Motor neuron (in vitro differentiated cells): ENCODE results near the gene SCAF1. TPM values are rescaled to one million over a fixed set of nuclear protein-coding genes. Genes with fewer than 3 reads are reported as not detected.

ENCODE experiments used
- ATAC-seq, 8 experiments: fragments of 200-7000 bp; cut with Tn5 transposase; replicated peaks in 6 of 8; 2 replicates each; pipeline ENCODE4 v1.8.0; 2021; ENCODE audit warnings: mild to moderate bottlenecking in 8 of 8, moderate library complexity in 8 of 8
- H3K27ac ChIP-seq, 2 donors: fragments of 250-450 bp; sonication (Bioruptor Pico); 2 replicates each; pipeline ENCODE4 v1.9.0; 2021; ENCODE audit warnings: antibody characterized with exemption in 2 of 2, mild to moderate bottlenecking in 2 of 2, moderate library complexity in 1 of 2
- H3K4me1 ChIP-seq, 2 donors: fragments of 250-450 bp; sonication (Bioruptor Pico); replicated peaks in 1 of 2; 2 replicates each; pipeline ENCODE4 v1.6.1; 2021; ENCODE audit warnings: antibody characterized with exemption in 2 of 2, mild to moderate bottlenecking in 2 of 2, moderate library complexity in 1 of 2
- H3K4me3 ChIP-seq, 5 donors: fragments of 250-450 bp; sonication (Bioruptor Pico); 2 replicates each; pipeline ENCODE4 v1.9.0; 2021; ENCODE audit warnings: antibody characterized with exemption in 5 of 5, mild to moderate bottlenecking in 5 of 5, moderate library complexity in 4 of 5
- WGBS, 10 experiments: fragments of 450-650 bp; shearing (Covaris generic); methylation state at CpG; one replicate each; pipeline ENCODE4 v1.0.0; 2022; 5-methylcytosine and 5-hydroxymethylcytosine counted together
- in situ Hi-C, 9 experiments: fragments of 400-800 bp; cut with MboI; loops; one replicate each; pipeline ENCODE4 v1.15.0; 2021; ENCODE audit warnings: low sequenced_read_pairs in 9 of 9, low pct_unique_long_range_greater_than_20kb in 2 of 9; ENCODE audit not compliant: unreplicated experiment in 9 of 9
- total RNA-seq, 8 experiments: library from RNA; unstranded; fragments of 300-600 nt; gene quantifications; 2 replicates each; pipeline versions ENCODE4 v1.2.3 to v1.2.4, GENCODE V29; 2022

The SCAF1 gene
- total RNA-seq, 8 experiments from 2014 or later: 10.1 to 33.0 (median 20.1) TPM

DNA sequence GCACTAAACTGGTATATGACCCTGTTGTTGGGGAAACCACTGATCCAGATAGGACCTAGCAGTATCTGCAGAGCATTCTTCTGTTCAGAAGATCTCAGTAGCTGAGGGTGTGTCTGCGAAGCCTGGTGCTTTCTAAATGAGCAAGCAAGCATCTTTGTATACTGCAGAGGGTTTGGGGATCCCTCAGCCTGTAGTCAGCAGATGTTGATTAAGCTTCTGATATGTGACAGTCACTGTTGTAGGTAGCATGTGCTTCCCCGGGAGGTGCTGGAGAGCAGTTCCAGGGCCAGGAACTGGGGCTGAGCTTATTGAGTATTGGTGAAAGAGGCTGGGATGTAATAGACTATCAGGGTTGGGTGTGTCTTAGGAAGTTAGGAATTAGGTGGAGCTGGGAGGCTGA lies 1.5 kb downstream of the SCAF1 start:
- Histone ChIP-seq H3K4me1 (peaks cover 15 to 17% of the 10 kb centered on the region in 2 donors), H3K4me3 (peak overlapping the region in 1 of 5 donors; percentile 78), H3K27ac (no peak overlapping the region)
- WGBS, 10 experiments: 40 to 100% (median 83%) methylated on average over 1 to 2 of the region's 2 CpGs; no CpG with 5 or more reads in 1 of the 10 experiments
- in situ Hi-C loops: no loop called here
- ATAC-seq: no peak

DNA sequence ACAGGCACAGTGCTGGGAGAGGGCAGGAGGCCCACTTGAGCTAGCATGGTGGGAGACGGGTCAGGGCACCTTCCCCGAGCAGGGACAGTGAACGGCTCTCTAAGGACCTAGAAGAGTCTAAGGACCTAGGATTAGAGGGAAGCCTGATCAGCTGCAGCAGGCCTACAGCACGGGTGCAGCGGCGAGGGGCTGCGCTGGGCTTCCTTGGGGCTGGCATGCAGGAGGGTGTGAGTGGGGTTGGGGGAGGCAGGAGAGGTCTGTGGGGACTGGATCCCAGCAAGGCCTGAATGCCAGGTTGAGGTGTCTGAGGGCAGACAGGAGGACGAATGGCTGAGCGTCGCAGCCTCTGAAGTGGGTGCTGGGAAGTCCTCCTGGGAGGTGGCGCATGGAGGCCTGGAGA lies 3.6 kb downstream of the SCAF1 start:
- Histone ChIP-seq H3K27ac (no peak overlapping the region), H3K4me3 (no peak overlapping the region), H3K4me1 (peaks cover 11 to 16% of the 10 kb centered on the region in 2 donors)
- in situ Hi-C loops: no loop called here
- no peak for ATAC-seq
- 80% methylated on average over 1 of the region's 11 CpGs; no CpG with 5 or more reads in 9 of the 10 experiments for WGBS, 10 experiments

DNA sequence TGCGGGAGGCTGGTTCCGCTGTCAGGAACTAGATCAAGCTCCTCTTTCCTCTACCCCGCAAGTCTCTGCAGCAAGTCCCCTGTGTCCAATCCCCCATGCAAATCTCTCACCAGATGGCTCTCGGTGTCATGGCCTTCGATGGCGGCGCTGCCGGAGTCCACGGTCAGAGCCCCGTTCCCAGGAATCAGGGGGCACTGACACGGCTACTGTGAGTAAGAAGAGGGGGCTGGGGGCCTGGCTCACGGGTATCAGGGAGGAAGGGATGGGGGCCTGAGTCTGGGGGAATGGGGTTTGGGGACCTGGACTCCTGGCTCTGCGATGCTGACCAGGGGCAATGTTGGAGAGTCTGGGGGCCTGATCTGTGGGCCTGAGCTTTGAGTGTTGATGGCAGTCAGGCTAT lies 4.0 kb downstream of the SCAF1 start:
- Histone ChIP-seq H3K4me3 (no peak overlapping the region), H3K27ac (no peak overlapping the region), H3K4me1 (peaks cover 11 to 13% of the 10 kb centered on the region in 2 donors)
- WGBS, 10 experiments: no CpG with 5 or more reads among the region's 13 CpGs
- in situ Hi-C loops: no loop called here
- ATAC-seq: no peak

DNA sequence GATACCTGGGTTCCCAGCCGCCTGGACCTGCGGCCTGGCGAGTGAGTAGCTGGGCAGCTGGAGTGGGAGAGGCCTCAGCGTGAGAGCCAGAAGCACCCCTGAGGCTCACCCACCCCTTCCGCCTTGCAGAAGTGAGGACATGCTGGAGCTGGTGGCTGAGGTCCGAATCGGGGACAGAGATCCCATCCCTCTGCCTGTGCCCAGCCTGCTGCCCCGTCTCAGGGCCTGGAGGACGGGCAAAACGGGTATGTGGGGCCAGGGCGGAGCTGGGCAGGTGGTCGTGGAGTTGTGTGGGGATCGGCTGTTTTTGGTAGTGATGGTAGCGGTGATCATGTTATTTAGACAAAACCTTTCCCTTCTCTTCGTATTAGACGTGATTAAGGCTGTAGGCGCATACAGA lies 4.6 kb downstream of the SCAF1 start:
- in situ Hi-C loops: no loop called here
- WGBS, 10 experiments: 53 to 100% (median 87%) methylated on average over 1 to 7 of the region's 17 CpGs; no CpG with 5 or more reads in 3 of the 10 experiments
- no peak for ATAC-seq
- no peak overlapping the region for H3K27ac ChIP-seq
- H3K4me3 ChIP-seq: no peak overlapping the region
- H3K4me1 ChIP-seq: peaks cover 6 to 9% of the 10 kb centered on the region in 2 donors

DNA sequence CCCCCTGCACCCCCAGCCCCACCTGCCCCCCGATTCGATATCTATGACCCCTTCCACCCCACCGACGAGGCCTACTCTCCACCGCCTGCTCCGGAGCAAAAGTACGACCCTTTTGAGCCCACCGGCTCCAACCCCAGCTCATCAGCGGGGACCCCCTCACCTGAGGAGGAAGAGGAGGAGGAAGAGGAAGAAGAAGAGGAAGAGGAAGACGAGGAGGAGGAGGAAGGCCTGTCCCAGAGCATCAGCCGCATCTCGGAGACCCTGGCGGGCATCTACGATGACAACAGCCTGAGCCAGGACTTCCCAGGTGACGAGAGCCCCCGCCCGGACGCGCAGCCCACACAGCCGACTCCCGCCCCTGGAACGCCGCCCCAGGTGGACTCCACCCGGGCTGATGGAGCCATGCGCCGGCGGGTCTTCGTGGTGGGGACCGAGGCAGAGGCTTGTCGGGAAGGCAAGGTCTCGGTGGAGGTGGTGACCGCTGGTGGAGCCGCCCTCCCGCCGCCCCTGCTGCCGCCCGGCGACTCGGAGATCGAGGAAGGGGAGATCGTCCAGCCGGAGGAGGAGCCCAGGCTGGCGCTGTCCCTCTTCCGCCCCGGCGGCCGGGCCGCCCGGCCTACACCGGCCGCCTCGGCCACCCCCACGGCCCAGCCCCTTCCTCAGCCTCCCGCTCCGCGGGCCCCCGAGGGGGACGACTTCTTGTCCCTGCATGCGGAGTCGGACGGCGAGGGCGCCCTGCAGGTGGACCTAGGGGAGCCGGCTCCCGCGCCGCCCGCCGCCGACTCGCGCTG lies 9.2 kb downstream of the SCAF1 start:
- H3K4me3 ChIP-seq: no peak overlapping the region
- no peaks in the 10 kb centered on the region for H3K4me1 ChIP-seq
- in situ Hi-C loops: no loop called here
- H3K27ac ChIP-seq: no peak overlapping the region
- peak in 3 of 8 experiments; percentile 8 to 15 (median 11) for ATAC-seq
- 89 to 100% methylated on average over 5 to 9 of the region's 72 CpGs; no CpG with 5 or more reads in 8 of the 10 experiments for WGBS, 10 experiments

DNA sequence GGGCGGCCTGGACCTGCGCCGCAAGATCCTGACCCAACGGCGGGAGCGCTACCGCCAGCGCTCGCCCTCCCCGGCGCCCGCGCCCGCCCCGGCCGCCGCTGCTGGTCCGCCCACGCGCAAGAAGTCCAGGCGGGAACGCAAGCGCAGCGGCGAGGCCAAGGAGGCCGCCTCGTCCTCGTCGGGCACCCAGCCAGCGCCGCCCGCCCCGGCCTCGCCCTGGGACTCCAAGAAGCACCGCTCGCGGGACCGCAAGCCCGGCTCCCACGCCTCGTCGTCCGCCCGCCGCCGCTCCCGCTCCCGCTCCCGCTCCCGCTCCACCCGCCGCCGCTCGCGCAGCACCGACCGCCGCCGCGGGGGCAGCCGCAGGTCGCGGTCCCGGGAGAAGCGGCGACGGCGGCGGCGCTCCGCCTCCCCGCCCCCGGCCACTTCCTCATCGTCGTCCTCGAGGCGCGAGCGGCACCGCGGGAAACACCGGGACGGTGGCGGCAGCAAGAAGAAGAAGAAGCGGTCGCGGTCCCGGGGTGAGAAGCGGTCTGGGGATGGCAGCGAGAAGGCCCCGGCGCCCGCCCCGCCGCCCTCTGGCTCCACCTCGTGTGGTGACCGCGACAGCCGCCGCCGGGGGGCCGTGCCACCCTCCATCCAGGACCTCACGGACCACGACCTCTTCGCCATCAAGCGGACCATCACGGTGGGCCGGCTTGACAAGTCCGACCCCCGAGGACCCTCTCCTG lies 10.0 kb downstream of the SCAF1 start:
- in situ Hi-C loops: no loop called here
- Histone ChIP-seq H3K4me1 (peaks cover 0 to 4% of the 10 kb centered on the region in 2 donors), H3K27ac (no peak overlapping the region), H3K4me3 (no peak overlapping the region)
- 80 to 100% (median 97%) methylated on average over 1 to 20 of the region's 110 CpGs; no CpG with 5 or more reads in 5 of the 10 experiments for WGBS, 10 experiments
- ATAC-seq: peak in 1 of 8 experiments; percentile 3

DNA sequence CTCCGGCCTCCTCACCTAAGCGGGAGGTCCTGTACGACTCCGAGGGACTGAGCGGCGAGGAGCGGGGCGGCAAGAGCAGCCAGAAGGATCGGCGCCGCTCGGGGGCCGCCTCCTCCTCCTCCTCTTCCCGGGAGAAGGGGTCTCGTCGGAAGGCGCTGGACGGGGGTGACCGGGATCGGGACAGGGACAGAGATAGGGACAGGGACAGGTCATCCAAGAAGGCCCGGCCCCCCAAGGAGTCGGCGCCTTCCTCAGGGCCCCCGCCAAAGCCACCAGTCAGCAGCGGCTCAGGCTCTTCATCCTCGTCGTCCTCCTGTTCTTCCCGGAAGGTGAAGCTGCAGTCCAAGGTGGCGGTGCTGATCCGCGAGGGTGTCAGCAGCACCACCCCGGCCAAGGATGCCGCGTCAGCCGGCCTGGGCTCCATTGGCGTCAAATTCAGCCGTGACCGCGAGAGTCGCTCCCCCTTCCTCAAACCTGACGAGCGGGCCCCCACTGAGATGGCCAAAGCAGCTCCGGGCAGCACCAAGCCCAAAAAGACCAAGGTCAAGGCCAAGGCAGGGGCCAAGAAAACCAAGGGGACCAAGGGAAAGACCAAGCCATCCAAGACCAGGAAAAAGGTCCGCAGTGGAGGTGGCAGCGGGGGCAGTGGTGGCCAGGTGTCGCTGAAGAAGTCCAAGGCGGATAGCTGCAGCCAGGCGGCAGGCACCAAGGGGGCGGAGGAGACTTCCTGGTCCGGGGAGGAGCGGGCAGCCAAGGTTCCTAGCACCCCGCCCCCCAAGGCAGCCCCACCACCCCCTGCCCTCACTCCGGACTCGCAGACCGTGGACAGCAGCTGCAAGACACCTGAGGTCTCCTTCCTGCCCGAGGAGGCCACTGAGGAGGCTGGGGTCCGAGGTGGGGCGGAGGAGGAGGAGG lies 10.8 kb downstream of the SCAF1 start:
- 80 to 100% (median 100%) methylated on average over 1 to 11 of the region's 58 CpGs; no CpG with 5 or more reads in 4 of the 10 experiments for WGBS, 10 experiments
- ATAC-seq: peak in 1 of 8 experiments; percentile 3
- Histone ChIP-seq H3K27ac (no peak overlapping the region), H3K4me3 (no peak overlapping the region), H3K4me1 (peaks cover 0 to 4% of the 10 kb centered on the region in 2 donors)
- in situ Hi-C loops: no loop called here

DNA sequence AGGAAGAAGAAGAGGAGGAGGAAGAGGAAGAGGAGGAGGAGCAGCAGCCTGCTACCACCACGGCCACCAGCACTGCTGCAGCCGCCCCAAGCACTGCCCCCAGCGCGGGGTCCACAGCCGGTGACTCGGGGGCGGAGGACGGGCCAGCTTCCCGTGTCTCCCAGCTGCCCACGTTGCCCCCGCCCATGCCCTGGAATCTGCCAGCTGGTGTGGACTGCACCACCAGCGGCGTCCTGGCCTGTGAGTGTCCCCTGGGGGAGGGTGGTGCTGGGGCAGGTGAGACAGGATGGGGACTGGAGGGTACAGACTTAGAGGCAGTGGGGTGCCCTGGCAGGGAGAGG lies 11.4 kb downstream of the SCAF1 start:
- Histone ChIP-seq H3K4me1 (peaks cover 0 to 4% of the 10 kb centered on the region in 2 donors), H3K4me3 (no peak overlapping the region), H3K27ac (no peak overlapping the region)
- no CpG with 5 or more reads among the region's 13 CpGs for WGBS, 10 experiments
- no peak for ATAC-seq
- in situ Hi-C loops: no loop called here

DNA sequence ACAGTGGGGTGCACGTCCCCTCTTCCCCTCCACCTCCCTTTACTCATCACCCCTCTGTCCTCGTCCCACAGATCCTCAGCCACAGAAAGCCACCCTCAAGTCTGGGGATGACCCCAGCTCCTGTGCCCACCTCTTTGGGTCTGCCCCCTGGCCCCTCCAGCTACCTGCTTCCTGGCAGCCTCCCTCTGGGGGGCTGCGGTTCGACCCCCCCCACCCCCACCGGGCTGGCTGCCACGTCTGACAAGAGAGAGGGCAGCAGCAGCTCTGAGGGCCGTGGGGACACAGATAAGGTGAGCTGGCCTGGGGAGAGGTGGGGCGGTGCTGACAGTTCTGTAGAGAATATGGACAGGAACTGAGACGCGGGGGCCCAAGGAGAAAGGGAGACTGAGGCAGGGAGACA lies 12.6 kb downstream of the SCAF1 start:
- no peak overlapping the region for H3K4me3 ChIP-seq
- H3K27ac ChIP-seq: no peak overlapping the region
- WGBS, 10 experiments: no CpG with 5 or more reads among the region's 10 CpGs
- in situ Hi-C loops: no loop called here
- no peak for ATAC-seq
- H3K4me1 ChIP-seq: peaks cover 0 to 4% of the 10 kb centered on the region in 2 donors

DNA sequence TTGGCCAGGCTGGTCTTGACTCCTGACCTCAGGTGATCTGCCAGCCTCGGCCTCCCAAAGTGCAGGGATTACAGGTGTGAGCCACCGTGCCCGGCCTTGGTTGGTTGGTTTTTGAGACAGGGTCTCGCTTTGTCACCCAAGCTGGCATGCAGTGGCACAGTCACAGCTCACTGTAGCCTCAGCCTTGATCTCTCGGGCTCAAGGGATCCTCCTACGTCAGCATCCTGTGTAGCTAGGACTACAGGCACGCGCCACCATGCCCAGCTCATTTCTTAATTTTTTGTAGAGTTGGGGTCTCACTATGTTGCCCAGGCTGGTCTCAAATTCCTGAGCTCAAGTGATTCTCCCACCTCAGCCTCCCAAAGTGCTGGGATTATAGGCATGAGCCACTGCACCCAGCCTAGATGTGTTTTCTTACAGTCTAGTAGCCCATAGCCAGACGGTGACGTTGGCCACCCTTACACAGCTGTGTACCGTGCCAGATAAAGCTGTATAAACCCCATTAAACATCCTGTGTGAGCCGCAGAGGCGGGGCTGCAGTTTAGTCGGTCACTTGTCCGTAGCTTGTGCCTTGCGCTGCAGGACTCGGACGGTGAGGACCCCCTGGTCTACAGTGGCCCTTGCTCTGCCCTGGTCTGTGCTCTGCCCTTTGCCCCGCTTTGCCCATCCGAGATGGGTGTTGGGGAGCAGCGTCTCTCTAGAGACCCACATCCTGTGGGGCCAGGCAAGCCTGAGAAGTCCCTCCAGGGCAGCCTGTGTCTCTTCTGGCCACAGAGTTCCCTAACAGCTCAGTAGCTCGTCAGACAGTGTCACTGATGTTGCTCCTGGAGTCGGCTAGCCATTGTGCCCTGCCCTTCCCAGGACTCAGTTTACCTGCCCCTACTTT lies 13.8 kb downstream of the SCAF1 start:
- no peak for ATAC-seq
- Histone ChIP-seq H3K27ac (no peak overlapping the region), H3K4me3 (no peak overlapping the region), H3K4me1 (peaks cover 0 to 4% of the 10 kb centered on the region in 2 donors)
- in situ Hi-C loops: no loop called here
- 87 to 100% (median 94%) methylated on average over 2 to 10 of the region's 23 CpGs; no CpG with 5 or more reads in 2 of the 10 experiments for WGBS, 10 experiments

DNA sequence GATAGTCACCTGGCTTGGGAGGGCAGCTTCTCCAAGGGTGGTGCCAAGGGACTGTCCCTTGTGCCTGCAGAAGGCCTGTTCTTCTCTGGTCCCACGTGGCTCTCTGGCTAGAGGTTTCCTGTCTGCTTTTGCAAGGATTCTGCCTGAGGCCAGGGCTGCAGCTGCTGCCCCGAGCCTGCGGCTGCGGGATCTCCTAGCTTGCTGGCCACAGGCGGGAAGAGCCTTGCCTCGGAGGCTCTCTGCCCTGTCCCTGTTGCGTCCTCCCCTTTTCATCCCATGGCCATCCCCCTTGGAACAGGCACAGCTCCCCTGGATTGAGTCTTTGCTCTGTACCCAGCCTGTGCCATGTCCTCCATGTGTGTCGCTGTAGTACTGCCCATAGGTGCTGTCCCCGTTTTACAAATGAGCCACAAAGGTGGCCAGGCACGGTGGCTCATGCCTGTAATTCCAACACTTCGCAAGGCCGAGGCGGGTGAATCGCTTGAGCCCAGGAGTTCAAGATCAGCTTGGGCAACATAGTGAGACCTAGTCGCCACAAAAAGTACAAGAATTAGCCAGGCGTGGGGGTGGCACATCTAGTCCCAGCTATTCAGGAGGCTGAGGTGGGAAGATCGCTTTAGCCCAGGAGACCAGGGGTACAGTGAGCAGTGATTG lies 14.6 kb downstream of the SCAF1 start:
- WGBS, 10 experiments: 50 to 100% (median 83%) methylated on average over 1 to 7 of the region's 17 CpGs; no CpG with 5 or more reads in 2 of the 10 experiments
- ATAC-seq: no peak
- peaks cover 0 to 4% of the 10 kb centered on the region in 2 donors for H3K4me1 ChIP-seq
- H3K27ac ChIP-seq: no peak overlapping the region
- H3K4me3 ChIP-seq: no peak overlapping the region
- in situ Hi-C loops: no loop called here
